GM19438 (cell line): ENCODE measurements around the gene UNC5A.

Experiments used
- ATAC-seq: cut with Tn5 transposase; IDR thresholded peaks from one replicate; pipeline ENCODE4 v1.9.1; 2021; ENCODE audit warnings: low read depth; ENCODE audit not compliant: unreplicated experiment

UNC5A gene

DNA sequence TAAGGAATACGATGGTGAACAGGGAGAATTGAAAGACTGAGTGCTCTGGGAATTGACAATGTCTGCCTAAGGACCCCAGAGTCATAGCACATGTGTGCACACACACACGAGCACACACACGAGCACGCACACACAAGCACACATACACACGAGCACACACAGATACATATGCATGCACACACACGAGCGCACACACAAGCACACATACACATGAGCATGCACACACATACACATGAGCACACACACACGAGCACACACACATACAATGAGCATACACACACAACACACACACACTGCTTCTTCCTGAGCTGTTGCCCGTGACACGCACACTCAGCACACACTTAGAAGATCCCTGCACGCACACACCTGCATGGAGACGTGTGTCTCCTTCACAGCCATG is 10.9 kb upstream of the UNC5A start:
- ATAC-seq, result no peak

DNA sequence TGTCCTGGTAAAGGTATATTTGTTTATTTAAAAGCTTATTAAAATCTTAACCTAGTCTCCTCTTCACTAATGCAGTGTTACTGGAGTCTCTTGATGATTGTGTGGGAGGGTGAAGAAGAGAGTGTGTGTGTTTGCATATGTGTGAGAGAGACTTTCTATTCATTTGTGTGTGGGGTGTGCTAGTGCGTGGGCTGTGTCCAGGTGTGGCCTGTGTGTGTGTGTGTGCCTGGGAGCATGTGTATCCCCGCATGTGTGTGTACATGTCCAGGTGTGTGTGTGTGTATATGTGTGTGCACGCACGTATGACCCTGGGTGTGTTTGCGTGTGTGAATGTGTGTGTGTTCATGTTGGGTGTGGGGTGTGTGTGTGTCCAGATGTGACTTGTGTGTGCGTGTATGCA is 10.3 kb upstream of the UNC5A start:
- no peak for ATAC-seq

DNA sequence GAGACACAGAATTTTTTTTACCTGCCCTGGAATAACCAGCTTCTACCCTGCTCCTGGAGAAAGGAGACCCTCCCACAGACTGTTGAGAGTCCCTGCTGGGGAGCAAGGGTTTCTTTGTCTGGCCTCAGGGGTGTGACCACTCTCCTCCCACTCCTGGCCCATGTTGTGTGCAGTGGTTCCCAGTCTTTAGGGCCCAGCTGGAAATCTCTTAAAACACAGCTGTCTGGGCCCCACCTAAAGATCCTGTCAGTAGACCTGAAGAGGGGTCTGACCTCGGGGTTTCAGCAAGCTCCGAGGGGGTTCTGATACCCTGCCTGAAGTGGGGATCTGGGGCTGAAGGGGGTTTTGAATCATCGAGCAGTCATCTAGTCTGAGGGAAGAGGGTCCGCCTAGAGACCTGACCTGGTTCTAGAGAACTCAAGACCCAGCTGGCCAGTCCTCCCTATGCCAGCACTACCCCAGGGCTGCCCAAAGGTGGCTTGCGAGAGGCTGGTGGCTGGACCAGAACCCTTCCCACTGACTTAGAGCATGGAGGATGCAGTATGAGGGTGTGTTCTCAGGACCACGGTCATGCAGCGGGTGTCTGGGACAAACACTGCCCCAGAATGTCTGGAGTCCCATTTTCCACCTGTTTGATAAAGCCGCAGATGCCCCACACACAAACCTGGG is 8.1 kb upstream of the UNC5A start:
- no peak for ATAC-seq

DNA sequence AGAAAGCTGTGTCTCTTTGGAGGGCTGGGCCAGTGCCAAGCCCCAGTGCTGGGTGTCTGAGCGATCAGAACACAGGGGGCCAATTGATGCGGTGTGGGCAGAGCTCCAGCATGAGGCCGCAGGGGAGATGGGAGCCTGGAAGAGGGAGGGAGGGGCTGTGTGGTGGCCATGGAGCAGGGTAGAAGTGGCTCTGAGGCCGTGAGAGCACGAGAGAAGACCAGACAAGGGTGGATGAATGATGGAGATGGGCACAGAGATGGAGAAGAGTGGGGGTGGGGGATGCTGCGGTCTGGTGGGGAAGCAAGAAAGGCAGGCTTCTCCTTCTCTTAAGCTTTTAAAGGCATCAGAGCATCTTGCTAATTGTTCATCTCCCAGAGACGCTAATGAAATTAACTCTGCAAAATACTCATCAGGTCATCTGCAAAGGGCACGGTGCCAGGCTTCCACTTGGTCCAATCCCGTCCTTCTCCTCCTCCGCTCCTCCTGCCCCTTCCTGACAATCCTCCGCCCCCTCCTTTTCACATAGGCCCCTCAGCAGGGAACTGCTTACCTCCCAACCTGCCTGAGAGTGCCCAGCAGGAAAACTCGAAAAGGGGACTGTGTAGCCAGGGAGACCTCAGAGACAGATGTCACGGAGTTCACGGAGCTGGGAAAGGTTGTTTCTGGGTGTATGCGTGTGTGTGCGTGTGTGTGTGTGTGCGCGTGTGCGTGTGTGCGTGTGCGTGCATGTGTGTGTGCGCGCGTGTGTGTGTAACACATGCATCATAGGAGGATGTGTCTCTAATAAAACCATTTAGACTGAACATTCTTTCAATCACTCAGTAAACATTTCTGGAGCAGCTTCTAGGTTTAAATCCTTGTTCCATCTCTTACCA is 7.1 kb upstream of the UNC5A start:
- ATAC-seq, result no peak

DNA sequence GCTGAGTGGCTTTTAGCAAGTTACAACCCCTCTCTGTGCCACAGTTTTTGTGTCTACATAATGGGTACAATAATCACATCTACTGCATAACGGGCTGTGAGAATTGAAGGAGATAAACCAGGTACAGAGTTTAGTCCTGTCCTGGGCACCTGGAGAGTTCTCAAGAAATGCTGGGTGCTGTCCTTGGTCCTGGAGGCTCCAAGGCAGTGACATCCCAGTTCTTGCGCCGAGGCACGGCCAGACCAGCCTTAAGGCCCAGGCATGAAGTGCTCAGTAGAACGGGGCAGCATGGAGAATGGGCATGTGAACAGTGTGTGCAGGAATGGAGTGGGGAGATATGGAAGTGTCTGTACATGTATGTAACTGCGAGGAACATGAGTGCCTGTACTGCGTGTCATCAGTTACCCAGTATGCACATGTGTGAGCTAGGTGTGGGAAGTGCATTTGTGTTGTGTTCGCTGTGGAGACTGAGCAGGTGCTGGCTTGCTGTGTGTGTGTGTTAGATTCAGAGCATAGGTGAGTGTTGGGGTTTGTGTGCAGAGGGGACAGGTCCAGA is 6.3 kb upstream of the UNC5A start:
- no peak for ATAC-seq

DNA sequence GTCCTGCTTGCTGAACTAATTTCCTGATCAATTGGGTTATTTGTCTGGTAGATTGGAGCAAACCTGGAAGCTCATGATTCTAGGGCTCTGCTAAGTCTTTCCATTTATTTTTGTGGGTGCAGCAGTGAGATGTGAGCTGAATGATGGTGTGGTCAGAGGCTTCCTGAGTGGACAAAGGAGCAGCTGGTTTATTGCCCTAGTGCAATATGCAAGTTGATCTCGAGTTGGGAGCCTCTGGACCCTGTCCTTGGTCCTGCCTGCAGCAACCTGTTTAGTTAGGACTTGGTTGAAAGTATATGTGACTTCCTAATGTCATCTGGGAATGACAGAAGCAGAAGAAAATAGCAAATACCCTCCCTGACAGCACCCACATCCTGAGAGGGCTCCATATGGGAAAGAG is 4.2 kb upstream of the UNC5A start:
- no peak for ATAC-seq

DNA sequence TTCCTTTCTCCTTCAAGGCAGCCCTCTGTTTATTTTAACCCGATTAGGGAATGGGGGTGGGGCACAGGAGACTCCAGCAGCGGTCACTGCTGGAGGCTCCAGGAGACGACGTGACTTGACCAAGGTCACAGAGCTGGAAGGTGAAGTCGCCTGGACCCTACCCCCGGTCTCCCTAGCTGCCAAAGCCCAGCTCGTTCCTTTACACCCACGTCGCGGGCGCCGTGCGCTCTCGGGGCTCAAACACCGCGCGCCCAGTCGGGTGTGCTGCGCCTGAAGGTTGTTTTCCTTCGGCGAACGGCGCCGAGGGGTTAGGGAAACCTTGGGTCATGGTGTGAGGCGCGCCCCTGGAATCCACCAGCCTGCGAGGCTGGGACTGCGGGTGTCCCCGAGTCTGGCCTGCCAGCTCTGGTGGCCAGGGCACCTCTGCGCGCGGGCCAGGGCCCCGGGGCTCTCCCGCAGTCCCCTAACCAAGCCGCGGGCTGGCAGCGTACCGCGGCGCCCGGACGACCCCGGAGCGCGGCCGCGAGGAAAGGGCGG is 747 bp upstream of the UNC5A start:
- no peak for ATAC-seq

DNA sequence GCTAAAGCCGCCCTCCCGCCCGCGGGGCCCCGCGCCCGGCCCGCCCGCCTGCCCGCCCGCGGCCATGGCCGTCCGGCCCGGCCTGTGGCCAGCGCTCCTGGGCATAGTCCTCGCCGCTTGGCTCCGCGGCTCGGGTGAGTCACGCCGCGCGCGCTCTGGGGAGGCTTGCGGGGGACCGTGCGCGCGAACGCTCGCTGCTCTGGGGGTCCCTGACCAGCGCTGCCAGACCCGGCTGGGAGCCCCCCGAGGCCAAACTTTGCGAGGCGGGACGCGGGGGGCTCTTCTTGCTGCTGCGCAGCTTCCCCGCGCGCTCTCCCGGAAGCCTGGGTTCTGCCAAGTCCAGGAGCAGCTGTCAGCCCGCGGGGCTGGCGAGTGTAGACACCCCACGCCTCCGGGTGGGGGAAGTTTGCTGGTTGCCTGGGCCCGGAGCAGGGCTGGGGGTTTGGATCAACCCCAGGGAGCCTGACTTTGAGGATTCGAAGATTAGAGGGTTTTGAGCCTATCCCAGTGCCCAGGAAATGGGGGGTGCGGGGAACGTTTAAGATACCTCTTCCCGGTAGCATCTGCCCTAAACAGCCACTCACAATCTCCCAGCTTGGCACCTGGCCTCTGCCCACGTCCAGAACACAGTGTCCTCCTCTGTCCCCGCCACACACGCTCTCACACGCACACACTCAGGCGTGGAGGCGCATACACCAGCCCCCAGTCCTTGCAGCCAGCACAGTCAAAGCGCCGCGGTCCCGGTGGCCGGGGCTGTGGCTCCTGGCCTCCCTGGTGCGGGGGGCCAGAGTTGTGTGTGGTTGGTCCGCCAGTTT is 535 bp downstream of the UNC5A start:
- ATAC-seq, result no peak

DNA sequence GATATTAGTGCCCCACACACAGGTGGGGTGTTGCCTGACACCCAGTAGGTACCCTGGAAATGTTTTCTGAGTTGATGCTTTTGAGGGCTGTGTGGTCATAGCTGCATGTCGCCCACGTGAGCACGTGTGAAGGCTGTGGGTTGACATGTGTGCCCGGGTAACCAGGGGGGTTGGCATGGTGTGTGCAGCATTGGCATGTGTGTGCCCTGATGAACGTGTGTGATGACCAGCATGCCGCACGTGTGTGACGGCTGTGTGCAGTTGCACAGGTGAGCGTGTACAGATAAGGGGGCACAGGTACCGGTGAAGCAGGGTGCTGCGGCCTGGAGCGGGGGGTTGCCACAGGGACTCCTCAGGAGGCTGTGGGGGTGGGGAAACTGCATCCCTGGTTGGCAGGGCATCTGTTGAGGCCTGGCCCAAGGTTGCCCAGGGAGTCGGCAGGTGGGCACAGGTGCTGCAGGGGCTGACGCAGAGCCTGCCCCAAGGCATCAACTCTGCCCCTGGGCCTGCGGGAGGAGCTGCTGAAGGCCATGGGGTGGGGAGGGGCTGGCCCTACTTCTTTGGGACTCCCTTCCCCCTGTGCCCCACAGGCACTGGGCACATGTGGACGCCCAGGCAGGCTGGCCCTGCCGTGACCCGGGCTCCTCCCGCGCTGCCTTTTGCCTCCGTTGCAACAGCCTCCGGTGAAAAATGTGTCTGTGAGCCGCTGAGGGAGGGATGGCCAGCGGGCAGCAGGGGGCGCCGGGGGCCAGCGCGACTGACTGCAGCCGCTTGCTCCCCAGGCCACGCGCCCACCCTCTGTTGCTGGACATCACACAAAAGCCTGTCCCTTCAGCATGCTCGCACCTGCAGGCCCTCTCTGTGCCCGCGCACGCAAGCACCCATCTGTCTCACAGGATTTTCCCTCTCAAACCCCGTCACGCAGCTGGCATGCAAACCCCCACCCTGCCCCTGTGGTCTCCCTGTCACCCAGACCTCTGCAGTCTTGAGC is 2.2 kb downstream of the UNC5A start:
- no peak for ATAC-seq

DNA sequence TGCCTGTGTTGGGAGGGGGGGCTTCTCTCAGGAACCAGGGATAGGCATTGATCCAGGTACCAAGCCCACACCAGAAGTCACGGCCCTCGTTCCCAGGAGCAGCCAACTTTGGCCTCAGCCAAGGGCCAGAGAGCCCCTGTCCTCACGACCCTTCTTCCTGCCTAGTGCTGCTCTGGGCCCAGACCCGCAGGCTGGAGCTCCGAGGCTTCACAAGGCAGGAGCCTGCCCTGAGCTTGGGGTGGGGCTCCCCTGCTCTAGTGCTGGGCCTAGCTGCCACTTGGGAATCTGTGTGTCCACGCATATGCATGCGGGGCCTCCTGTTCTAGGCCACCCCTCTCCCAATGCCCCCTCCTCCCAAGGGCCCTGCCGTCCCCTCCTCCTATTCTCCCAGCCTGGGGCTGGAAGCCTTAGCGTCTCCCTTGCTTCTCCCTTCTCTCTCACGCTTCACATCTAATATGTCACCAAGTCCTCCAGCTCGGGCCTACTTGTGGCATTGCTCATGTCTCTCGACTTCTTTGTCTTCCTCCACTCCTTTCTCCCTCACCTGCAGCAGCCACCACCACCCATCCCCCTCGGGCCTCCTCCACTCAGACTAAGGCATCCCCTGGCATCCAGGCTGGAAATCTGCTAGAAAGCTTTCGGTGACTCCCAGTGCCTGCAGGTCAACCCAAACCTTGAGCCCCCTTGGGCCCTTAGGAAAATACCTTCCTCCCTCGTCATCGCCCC is 3.4 kb downstream of the UNC5A start:
- no peak for ATAC-seq

DNA sequence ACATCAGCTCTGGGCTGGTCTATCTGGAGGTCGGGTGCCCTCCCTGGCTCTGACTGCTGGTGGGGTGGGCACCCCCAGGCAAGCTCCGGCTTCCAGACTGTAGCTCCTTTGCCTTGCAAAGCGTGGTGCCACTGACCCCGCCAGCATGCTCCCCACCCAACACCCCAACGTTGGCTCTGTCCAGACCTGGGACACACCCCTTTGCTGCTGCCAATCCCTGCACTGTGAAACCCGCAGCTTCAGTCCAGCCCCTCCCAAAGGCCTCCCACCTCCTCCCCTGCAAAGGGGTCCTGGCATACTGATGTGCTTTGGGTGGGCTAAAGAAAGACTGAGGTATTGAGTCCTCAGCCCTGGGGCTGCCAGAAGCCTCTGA is 3.9 kb downstream of the UNC5A start:
- ATAC-seq, result no peak

DNA sequence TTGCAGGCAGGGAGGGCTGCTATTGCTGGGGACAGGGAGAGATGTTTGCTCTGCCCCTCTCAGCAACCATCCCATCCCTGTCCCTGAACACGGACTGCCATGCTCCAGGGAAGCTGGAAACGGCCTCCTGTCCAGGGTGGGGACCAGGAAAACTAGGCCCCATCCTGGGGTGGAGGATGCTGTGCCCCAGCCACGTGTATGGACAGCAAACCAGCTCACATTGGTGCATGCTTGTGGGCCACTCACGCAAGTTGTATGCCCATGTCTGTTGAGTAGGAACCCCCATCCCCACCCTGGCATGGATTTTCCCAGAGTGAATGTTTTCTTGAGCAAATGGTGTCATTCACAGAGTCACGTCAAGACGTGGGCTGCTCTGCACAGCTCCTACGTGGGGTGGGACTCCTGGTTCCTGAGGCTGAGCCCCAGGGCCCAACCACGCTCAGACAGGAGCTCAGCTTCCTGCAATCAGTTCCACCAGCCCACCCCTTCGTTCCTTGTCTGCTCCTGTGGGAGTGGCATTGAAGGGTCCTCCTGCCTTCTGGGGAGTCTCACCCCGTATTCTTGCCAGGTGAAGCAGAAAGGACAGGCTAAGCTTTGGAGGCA is 4.6 kb downstream of the UNC5A start:
- no peak for ATAC-seq

DNA sequence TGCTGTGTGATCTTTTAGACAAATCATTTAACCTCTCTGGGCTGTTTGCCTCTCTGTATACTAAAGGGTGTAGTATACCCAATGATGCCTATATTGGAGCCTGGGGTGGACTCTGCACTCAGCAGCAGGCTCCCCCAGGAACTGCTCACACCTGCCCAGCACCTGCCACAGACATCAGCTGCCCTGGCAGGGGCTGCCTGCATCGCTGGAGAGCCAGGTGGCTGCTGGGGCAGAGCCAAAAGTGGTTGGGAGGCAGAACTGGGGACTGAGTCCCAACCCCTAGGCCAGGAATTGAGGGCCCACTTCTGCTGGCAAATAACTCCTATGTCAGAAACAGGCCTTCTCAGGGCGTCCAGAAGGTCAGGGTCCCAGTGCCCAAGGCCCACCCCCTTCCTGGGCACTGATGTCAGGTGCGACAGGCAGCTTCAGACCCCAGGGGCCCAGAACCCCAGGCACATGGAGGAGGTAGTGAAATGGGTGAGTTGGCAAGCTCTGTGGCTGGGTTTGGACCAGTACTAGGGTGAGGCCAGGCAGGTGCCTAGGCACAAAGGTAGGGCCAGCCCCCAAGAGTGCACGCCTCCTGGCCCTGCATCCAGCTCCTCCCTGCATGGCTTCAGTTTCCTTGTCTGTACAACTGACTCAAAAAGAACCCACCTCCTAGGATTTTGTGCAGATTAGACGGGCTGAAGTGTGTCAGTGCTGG is 5.8 kb downstream of the UNC5A start:
- ATAC-seq, result no peak

DNA sequence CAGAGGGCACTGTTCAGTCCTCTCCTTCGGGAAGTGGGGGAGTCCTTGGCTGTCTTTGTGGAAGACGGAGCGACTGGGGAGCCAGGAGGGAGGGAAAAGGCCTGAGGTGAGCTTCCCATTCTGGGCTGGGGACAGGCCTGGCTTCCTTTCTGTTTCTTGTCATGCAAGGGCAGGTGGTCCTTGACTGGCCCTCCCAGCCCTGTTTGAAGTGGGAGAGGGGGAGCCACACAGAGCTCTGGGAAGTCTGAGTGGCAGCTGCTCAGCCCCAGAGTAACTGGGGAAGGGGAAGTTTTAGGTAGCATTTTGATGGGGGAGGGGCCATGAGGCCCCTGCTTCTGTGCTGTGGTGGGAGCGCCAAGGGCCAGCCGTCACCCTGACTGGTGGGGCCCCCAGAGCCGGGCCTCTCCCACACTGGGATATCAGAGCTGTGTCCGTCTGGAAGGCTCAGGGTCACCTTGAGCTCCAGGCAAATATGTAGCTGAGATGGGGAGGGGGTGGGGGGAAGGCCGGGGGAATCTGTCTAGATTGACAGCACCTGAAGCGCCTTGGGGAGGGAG is 6.5 kb downstream of the UNC5A start:
- ATAC-seq, result no peak

DNA sequence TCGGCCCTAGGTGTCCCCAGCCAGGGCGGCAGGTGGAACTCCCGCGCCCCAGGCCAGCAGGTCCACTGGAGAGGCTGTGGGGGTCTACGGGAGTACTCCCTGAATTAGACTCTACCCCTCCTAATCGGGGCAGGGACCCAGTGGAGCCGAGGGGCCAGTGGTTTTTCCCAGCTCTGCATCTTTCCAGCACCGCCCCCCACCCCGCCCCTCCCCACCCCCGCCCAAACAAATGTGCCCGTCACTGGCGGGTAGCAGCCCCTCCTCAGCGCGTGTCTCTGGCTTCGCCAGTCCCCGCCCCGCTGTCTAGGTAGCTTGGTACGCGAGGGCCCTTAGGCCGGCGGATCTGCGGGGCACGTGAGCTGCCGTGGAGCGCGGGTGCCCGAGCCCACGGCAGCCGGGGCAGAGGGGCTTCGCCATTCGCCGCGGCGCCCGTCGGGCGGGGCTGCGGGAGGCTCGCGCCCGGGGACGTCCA is 7.0 kb downstream of the UNC5A start:
- ATAC-seq, result no peak

DNA sequence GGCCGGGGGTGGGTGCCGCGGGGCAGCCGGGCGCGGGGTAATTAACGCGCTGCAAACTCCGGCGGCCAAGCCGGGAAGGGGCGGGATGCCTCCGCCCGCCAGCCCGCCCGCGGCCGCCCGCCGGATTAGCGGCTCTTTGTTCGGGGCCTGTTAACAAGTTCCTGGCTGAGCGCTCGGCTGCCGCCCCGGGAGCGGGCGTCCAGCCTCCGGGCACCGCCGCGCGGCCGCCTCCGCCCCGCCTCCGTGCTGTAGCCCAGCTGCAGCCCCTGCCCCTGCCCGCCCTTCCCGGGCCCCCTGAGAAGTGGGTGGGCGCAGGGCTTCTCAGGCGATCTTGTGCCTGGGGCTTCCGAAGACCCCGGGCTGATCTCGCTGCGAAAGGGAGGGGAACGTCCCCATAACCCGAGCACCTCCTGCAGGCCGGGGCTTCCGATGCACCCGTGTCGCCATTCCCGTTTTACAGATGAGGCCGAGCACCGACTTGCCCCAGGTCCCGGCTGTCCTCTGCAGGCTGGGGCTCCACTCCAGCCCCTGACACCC is 7.5 kb downstream of the UNC5A start:
- ATAC-seq, result peak; percentile 36

DNA sequence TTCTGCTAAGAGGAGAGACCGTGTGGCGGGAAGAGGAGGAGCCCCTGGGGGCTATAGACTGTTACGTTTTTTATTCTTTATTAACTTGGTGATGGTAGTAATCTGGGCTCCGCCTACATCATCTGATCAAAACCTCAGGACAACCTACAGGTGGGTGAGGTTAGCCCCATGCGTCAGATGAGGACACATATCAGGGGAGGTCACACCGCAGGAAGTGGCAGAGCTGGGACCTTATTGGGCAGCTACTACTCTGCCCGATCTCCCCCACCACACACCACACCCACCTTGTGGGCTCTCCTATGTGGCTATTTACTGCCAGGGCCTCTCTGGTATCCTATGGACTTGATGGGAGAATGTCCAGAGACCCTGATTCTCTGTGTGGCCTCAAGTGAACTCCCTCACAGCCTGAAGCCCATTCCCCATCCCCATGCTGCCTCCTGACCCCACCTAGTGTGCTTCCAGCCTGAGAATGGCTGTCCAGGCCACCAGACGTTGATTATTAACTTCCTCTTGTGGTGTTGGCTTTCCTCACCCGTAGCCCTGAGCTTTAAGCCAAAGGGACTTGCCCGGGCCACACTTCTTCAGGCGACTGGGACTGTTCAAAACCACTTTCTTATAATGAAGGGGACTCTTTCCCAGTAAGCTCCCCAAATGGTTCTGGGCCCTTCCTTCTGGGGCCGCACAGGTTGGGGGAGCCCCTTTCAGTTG is 8.2 kb downstream of the UNC5A start:
- peak; percentile 51 for ATAC-seq
